Daoy (cell line): Measurements from ENCODE around the gene ZNF273. TPM values are rescaled to one million over a fixed set of nuclear protein-coding genes. Genes with fewer than 3 reads are reported as not detected.

ENCODE experiments used
- DNase-seq: peaks from one replicate; pipeline ENCODE4 v3.0.0-alpha.2; 2015; ENCODE audit warnings: low read depth
- total RNA-seq: library from RNA; depleted of rRNA; stranded (reverse); fragments of >200 nt; shearing (Covaris generic); gene quantifications from 2 replicates; pipeline ENCODE4 v1.2.3, GENCODE V29; 2014

The ZNF273 gene
- total RNA-seq, 1 experiment from 2014 or later, result 10.4 TPM

DNA sequence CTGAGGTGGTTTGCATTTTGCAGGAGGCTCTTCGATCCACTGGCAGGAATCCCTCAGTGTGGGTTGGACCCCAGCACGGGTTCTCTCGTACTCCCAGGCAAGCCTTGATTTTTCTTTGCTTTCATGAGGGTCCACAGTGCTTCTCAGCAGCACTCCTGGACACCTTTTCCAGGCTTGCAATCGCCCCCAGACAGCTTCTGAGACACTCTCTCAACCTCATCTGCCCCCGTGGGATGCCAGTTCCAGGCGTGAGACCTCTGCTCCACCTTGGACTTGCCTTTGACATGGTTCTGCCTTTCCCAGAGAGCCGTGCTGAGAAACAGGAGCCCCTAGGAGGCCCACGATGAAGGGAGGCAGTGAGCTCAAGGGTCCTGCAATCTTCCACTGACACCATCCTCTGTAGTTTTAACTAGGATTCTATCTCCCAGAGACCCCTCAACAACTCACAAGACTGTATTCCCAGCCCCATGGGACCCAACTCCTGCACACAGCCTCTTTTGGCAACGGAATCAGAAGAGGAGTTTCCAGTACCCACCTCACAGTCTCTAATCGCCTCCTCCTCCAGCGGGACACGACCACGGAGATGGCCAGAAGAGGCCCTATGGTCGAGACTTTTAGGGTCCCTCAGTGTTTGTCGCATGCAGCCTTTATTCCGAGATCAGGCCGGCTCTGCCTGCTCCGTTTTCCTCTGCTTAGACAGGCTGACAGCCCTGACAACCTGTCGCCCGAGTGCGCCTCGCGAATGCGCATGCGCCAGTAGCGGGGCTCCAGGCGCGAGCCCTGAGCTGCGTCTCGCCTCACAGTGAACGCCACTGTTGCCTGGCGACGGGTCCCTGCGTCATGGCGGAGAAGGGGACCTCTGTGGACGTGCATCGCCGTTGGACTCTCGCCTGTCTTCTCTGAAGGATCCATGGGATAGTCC lies 26.0 kb upstream of the ZNF273 start:
- DNase-seq, result no peak

DNA sequence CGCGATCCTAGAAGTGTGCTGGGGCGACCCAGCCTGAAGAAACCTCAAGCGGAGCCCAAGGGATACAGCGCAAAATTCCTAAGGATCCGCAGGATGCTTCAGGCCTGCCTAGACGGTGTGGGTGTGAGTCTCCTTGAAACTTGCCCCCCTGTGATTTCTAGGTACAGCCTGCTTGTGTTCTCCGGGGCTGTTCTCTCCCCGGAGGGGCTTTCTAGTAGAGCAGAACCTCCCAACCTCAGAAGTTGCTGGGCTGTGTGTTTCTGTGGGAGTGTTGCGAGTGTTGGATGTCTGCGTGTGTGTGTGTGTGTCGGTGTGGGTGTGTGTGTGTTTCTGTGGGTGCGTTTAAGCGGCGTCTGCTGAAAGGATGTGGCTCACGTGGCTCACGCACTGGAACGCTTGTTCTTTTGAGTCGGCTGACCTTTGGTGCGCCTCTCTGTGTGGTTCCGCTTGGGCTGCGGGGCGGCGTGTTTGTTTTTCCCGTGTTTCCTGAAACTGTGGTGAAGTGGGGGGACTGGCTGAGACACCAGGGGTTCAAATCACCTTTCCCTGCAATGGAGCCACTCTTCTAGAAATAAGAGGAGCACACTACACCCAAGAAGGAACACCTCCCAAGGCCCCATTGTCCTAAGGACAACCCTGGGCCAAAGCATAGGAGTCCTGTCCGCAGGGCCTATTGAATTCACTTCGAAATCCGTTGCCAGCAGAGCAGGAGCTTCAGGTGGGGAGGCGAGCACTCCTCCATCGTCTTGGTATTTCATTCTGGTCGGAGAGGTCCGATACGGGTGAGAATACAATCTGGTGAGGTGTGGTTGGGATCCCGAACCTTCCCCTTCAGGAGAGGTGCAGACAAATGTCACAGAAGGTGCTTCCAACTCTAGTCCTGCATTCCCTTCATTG lies 25.1 kb upstream of the ZNF273 start:
- DNase-seq, result no peak

DNA sequence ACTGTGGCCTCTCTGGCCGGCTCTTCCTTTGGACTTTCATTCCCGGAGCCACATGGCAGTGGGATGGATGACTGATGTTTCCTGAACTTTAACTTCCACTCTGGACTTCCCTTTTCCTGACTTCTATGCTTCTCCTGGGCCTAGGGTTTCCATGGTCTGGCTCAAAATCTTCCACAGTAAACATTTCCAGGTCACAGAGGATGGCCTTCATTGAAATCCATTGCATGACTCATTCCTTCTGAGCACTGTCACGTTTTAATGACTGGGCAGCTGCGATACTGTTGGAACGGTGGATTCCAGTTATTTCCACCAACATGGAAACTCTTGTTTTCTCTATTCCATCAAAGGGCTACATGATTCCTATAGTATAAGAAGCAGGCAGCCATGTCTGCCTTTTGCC lies 24.4 kb upstream of the ZNF273 start:
- no peak for DNase-seq

DNA sequence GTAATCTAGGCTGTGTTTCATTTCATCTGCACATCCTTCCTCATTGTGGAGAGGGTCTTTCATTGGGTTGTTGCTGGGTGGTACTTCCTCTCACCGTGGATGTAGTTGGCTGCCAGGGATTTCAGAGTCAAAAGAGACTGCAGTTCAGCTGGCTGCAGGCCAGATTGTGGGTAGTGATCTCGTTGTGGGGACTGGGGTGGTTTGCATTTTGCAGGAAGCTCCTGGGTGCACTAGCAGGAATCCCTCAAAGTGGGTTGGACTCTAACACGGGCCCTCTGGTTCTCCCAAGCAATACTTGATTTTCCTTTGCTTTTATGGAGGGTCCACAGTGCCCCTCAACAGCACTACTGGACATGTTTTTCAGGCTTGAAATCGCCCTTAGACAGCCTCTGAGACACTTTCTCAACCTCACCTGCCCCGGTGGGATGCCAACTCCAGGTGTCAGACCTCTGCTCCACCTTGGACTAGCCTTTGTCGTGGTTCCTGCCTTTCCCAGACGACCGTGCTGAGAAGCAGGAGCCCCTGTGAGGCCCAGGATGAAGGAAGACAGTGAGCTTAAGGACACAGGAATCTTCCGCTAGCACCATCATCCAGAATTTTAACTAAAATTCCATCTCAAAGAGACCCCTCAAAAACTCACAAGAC lies 23.9 kb upstream of the ZNF273 start:
- DNase-seq, result no peak

DNA sequence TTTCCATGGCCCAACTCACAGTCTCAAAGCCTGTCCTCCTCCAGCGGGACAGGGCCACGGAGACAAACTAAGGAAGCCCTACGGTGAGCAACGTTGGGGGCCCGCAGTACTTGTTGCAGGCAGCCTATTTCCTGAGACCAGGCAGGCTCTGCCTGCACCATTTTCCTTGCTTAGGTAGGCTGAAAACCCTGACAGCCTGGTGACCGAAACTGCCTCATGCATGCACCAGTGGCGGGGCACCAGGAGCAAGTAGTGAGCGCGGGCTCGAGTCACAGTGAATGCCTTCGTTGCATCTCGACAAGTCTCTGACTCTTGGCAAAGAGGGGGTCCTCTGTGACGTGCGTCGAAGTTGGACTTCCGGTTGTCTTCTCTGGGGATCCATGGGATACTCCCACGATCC lies 23.3 kb upstream of the ZNF273 start:
- peak; percentile 2 for DNase-seq

DNA sequence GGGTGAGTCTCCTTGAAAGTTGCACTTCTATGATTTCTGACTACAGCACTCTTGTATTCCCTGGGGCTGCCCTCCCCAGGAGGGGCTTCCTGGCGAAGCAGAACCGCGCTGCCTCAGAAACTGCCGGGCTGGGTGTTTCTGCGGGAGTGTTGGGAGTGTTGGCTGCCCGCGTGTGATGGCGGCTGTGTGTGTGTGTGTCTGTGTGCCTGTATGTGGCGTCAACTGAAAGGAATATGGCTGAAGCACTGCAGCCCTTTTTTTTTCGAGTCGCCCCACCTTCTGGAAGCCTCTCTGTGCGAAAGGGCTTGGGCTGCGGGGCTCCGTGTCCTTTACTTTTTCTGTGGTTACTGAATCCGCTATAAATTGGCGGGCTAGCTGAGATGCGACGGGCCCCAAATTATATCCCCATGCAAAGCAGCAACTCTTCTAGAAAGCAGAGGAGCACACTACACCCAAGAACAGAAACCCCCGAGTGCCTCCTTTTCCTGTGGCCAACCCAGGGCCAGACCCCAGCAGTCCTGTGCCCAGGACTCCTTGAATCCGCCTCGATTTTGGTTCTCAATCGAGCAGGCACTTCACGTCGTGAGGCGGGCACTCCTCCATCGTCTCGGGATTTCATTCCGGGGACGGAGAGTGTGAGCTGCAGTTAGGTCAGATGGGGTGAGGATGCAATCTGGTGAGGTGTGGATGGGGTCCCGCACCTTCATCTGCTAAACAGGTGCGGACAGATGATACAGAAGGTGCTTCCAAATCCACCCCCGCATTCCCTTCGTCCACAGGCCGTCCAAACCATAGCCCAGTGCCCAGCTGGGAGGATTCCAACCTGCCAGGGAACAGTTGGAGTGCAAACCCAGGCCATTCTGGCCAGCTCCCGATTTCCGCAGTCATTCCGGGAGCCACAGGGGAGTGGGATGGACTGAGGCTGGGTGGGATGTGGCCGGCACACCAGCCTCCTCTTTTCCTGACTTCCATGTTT lies 22.5 kb upstream of the ZNF273 start:
- DNase-seq, result peak; percentile 1

DNA sequence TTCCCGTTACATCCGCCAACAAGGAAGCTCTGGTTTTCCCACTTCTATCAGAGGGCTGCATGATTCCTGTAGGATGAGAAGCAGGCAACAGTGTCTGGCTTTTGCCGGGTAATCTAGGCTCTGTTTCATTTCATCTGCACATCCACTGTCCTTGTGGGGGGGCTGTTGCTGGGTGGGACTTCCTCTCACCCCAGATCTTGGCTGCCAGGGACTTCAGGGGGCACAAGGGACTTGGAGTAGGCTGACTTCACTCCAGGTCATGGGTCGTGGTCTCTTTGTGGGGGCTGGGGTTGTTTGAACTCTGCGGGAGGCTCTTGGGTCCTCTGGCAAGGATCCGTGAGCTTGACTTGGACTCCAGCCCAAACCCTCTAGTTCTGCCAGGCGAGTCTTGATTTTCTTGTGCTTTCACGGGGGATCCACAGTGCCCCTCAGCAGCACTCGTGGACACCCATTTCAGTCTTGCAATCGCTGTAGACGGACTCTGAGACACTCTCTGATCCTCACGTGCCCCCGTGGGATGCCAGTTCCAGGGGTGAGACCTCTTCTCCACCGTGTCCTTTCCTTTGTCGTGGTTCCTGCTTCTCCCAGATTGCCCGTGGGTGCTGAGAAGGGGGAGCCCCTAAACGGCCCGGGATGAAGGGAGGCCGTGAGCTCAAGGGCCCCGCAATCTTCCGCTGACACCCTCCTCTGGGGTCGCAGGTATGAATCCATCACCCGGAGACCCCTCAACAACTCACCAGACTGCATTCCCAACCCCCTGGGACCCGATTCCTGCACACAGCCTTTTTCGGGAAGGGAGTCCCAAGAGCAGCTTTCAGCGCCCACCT lies 21.4 kb upstream of the ZNF273 start:
- peak; percentile 0 for DNase-seq

DNA sequence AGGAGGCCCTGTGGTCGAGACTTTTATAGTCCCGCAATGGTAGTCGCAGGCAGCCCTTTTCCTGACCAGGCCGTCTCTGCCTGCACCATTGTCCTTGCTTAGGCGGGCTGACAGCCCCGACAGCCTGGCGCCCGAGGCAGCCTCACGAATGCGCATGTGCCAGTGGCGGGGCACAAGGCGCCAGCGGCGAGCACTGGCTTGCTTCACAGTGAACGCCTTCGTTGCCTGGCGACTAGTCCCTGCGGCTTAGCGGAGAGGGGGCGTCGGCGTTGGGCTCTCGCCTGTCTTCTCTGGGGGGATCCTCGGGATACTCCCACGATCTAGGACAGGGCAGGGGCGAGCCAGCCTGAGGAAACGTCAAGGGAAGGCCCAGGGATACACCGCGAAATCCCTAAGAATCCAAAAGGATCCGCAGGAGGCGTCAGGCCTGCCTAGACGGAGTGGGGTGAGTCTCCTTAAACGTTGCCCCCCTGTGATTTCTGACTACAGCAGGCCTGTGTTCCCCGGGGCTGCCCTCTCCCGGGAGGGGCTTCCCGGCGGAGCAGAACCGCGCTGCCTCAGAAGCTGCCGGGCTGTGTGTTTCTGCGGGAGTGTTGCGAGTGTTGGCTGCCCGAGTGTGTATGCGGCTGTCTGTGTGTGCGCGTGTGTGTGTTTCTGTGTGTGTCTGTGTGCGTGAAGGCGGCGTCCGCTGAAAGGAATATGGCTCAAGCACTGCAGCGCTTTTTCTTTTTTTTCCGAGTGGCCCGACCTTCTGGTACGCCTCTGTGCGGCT lies 20.5 kb upstream of the ZNF273 start:
- no peak for DNase-seq

DNA sequence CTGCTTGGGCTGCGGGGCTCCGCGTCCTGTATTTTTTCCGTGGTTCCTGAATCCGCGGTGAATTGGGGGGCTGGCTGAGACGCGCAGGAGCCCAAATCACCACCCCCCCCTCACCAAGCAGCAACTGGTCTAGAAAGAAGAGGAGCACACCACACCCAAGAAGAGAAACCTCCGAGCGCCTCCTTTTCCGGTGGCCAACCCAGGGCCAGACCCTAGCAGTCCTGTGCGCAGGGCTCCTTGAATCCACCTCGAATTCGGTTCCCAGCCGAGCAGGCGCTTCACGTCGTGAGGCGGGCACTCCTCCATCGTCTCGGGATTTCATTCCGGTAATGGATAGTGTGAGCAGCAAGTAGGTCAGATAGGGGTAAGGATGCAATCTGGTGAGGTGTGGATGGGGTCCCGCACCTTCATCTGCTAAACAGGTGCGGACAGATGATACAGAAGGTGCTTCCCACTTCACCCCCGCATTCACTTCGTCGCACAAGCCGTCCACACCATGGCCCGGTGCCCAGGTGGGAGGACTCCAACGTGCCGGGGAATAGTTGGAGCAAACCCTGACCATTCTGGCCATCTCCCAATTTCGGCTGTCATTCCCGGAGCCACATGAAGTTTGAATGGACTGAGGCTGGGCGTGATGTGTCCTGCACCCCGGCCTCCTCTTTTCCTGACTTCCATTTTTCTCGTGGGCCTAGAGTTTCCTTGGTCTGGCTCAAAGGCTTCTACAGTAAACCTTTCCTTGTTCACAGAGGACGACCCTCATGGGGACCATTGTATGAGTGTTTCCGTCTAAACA lies 19.8 kb upstream of the ZNF273 start:
- no peak for DNase-seq

DNA sequence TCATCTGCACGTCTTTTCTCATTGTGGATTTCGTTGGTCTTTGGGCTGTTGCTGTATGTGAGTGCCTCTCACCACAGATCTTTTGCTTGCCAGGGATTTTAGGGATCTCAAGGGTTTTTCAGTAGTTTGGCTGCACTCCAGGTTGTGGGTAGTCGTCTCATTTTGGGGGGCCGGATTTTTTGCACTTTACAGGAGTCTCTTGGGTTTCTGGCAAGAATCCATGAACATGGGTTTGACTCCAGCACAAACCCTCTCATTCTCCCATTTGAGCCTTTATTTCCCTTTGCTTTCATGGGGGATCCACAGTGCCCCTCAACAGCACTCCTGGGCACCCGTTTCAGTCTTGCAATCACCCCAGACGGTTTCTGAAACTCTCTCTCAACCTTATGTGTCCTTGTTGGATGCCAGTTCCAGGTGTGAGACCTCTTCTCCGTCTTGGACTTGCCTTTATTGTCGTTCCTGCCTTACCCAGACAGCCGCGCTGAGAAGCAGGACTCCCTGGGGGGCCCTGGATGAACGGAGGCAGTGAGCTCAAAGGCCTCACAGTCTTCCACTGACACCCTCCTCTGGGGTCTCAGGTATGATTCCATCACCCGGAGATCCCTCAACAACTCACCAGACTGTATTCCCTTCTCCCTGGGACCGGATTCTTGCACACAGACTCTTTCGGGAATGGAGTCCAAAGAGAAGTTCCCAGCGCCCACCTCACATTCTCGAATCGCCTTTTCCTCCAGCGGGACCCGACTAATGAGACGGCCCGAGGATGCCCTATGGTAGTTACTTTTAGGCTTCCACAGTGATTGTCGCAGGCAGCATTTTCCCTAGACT lies 18.8 kb upstream of the ZNF273 start:
- no peak for DNase-seq

DNA sequence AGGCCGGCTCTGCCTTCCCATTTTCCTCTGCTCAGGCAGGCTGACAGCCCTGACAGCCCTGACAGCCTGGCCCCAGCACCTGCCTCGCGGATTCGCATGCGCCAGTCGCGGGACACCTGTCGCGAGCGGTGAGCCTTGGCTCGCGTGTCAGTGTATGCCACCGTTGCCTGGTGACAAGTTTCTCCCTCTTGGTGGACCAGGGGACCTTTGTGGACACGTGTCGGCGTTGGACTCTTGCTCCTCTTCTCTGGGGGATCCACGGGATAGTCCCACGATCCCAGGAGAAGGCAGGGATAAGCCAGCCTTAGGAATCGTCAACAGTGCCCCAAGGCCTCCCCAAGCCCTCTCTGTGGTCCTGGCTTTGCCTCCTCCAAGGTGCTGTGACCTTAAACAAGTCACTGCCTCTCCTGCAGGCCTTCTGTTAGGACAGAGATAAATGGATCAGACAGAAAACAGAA lies 18.1 kb upstream of the ZNF273 start:
- no peak for DNase-seq

DNA sequence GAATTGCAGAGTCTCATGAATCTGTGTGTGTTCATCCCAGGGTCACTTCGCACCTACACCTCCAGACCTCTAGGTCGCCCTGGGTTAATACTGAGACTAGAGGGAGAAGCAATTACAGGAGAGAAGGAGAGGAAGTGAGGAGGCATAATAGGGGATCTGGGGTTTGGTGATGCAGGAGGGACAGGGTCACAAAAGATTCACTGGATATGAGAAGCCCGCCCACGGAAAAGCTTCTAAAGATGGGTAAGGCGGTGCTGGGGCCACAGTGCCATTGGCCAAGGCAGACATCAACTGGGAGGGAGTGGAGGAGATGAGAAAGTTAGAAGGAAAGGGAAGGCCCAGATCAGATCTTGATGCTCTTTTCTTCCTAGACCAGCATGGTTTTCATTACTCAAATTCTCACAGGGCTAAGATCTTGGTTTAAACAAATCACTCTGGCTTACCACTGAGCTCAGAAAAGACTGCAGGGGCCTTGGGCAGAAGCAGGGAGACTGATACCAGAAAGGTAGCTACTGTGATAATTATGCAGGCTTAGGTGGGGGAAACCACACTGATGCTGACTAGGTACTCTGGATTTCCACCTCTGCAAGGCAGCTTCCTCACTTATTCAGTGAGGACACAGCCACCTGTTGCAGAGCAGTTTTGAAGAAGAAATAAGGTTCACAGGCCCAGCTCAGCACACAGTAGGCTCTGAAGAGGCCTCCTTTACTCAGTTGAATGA lies 17.4 kb upstream of the ZNF273 start:
- no peak for DNase-seq

DNA sequence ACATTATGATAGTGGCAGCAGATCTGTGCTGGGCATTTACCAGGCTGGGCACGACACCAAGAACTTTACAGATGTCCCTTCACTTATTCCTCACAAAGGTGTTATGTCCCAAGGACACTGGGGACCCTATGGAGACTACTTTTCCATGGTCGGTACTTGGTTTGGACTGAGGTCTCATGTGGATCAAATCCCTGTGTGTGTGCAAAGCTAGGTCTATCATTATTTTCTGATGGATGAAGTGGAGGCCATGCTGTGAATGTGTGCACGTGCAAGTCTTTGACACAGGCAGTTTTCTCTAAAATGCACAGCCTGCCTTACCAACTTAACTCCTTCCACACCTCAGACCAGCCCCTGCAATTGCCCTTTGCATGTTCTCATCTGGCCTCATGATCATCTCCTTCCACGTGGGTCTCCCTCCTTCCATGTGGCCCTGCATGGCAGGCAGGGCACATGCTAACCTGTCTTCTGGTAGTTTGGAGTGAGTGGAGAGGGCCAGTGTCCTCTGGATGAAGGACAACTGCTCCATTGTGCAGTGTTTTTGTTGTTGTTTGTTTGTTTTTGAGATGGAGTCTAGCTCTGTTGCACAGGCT lies 16.0 kb upstream of the ZNF273 start:
- no peak for DNase-seq

DNA sequence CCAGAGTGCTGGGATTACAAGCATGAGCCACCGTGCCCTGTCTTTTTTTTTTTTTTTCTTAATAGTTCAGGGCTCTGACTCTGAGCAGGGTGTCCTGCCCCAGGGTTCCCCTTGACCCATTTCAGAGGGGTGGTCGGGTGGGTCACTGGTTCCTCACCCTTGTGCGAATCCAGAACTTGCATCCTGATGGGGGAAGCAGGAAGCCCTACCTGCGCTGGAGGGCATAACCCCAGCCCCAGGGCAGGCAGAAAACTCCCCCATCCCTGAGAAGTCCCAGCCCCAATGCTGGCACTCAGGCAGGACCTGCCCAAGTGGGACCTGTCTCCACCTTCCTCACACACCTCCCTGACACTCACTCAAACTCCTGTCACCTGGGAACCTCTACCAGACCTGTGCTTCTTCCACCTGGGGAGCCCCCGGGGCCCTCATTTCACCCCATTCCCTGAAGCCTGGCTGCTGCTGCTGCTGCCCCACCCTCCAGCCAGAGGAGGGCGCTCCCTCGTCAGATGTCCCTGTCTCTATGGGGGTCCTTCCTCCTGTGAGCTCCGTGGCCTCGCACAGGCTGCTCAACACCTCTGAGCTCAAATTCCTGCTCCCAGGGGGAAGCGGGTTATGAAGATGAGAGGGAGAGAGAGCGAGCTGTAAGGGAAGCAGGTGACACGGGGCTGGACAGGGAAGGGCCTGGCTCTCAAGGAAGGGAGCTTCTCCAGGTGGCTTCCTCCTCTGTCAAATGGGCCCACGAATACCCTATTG lies 15.1 kb upstream of the ZNF273 start:
- peak; percentile 74 for DNase-seq

DNA sequence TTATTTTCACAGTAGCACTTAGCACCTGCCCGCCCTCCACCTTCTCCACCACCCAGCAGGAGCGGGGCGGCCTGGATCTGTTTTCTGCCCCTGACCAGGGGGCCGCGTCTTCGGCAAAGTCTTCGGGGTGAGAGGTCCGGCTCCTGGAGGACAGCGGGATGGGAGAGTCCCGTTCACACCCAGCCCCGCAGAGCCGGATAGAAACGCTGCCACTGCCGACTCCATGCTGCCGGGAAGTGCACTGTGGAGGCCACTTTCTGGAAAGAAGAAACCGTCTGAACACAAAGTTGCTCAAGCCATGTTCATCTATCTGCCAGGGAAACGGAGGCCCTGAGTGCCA lies 14.5 kb upstream of the ZNF273 start:
- peak; percentile 23 for DNase-seq
